GM19455 (cell line): ENCODE data around the gene PODXL.
"Not testable (repeated sequence)": the region's sequence is repeated elsewhere in the genome, so short reads cannot be mapped to it uniquely, and the experiment has no call there.

Experiments used
- ATAC-seq: cut with Tn5 transposase; IDR thresholded peaks from one replicate; pipeline ENCODE4 v1.9.1; 2021; ENCODE audit not compliant: unreplicated experiment

PODXL gene

DNA sequence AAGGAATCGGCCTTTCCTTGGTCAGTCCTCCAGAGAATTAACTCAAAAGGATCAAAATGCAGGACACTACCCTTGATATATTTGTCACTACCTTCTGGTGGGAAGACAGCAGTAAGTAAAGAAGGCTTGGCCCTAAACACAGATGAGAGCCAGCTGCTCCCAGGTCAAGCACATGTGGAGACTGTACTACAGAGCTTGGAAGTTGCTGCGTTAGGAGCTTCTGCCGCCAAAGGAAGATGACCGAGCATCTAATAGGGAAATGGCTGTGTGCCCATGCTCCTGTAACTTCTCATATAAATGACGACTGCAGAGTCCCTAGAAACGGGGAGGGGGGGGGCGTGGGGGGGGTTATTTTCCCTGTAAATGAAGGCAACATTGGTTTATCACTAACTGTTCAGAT is 59.0 kb downstream of the PODXL start:
- no peak for ATAC-seq

- ATAC-seq = no peak
Observed at GRCh38 chr7:131495669-131496498, 60.5 kb downstream of the PODXL start.

- ATAC-seq = no peak
Observed at GRCh38 chr7:131494182-131494581, 62.2 kb downstream of the PODXL start.

GRCh38 chr7:131493581-131493980 is 62.8 kb downstream of the PODXL start:
- ATAC-seq = no peak

DNA sequence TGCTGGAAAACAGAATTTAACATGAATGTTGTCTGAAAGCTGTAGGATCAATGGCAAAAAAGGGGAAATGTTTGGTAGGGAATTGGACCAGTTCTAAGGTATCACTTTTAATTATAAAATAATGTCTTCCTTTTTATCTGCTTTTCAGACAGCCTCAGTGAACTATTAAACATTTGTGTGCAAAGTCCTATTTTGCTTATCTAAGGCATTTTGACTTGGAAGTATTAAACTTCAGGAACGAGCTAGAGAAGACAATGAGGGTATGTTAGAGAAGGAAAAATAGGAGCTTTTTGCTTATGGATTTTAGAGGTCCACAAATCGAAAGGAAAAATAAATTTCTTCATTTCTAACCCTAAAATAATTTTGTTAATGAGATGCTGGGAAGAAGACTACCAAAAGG is 63.3 kb downstream of the PODXL start:
- no peak for ATAC-seq

DNA sequence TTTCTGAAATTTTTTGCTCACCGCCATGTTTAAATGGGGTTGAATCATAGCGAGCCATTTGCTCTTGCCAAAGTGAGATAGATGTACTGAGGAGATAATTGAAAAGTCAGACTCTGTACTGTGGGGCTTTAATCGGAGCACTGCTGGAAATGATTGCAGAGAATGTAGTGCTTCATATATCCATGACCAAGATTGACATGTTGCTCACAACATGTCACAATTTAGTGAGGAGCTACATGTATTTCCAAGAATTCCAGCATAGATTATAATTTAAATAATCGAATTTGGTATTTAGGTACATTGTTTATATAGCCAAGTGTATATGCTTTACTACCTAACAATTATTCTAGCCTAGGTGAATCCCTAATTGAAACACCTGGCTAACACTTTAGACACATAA is 66.5 kb downstream of the PODXL start:
- ATAC-seq = no peak

DNA sequence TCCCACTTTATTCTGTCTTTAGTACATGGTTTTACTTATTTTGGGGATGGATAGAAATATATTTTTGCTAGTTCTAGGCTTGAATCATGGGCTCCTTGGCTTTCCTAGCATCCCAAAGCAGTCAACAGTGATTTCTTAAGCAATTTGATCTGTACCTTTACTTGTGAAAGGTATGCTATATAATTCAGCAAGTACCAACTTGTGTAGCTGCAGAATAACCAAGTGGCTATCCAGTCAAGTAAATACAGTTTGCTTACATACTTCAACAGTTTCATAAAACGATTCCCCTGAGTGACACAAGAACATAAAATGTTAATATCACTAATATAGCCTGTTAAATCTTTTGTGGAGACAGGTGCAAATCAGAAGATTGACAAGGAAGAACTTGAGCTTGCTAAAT is 67.2 kb downstream of the PODXL start:
- ATAC-seq = no peak

DNA sequence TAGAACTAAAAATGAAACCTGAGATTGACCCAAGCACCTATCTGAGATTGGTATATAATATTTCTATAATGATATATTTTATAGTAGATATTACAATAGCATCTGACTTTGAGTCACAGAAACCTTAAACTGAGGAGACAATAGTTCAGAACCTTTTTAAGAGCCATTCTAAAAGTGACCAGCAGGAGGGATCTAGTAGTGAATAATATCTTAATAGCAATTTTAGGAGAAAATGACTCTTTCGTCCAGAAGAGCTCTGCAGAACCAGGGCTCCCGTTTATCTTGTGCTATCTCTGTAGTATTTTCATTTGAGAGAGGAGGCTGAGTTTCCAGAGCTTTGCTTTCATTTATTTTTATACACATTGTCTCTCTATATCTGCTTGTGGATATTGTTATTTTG is 68.1 kb downstream of the PODXL start:
- ATAC-seq = no peak

DNA sequence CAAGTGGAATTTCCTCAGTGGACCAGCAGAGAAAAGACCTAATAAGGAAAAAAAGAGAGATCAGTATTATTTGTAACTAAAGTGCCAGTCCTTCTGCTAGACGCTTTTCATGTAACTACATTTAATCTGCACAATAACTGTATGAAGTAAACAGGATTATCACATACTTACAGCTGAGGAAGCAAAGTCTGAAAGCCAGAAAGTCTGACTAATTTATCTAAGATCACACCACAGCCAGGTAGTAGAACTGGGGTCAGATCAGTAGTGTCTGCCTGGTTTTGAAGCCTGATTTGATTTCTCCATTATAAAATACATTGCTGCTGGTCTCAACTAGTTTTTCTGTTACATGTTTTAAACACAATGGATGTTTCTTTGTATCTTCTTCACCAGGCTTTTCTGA is 69.2 kb downstream of the PODXL start:
- ATAC-seq = no peak

DNA sequence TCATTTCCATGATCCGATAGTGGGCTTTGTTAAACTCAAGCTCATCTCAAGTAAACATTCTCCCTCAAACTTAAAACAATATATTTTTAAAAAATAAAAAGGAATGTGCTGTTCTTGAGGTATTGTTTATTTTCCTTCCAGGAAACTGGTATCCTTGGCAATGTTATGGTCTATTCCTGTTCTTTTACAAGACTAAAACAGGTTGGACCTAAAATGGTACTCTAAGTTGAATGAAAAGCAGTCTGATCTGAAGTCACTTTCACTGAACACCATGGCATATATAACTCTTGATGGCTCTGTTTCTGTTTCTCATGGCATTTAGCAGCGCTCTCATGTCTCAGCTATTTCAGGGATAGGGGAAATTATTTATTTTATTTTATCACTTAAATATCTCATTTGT is 70.1 kb downstream of the PODXL start:
- no peak for ATAC-seq

GRCh38 chr7:131483586-131483985 is 72.8 kb downstream of the PODXL start:
- no peak for ATAC-seq

- no peak for ATAC-seq
Observed at GRCh38 chr7:131482800-131483199, 73.6 kb downstream of the PODXL start.

DNA sequence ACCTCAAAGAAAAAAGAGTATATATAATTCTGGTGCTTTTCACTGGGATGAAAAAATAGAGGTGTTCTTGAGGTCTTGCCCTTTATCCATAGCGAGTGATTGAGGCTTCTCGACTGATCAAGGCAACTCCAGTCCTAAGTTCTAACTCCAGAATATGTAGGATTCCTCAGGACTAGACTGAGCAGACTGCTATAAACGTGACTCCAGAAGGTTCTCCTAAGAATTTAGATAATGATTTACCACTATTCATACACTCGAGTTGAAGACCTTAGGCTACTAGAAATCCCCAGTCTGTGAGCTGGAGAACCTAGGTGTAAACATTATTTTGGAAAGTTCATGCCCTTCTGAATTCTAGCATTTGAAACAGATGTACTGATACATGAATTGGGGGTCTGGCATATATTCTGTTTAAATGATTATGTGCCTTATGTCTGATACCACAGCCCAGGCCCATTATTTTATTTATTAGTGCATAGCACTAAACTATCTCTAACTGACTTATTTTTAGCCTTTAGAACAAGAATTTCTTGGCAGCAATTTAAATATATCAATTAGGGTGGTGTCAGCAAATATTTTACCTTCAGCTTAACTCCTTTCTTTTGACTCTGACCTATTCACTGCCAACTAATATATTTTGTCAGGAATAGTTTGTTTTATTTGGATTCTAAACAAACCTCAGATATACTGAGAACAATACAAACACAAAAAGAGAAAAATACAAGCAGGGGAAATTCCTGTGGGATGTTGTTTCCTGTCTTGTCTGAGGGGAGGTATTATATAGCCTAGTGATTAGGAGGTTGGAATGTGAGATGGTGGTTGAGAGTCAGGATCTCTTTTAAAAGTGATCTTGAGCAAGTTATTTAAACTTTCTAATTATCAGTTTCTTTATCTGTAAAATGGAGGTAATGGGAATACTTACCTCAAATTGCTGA is 75.8 kb downstream of the PODXL start:
- no peak for ATAC-seq

- no peak for ATAC-seq
Observed at GRCh38 chr7:131476740-131477139, 79.7 kb downstream of the PODXL start.

DNA sequence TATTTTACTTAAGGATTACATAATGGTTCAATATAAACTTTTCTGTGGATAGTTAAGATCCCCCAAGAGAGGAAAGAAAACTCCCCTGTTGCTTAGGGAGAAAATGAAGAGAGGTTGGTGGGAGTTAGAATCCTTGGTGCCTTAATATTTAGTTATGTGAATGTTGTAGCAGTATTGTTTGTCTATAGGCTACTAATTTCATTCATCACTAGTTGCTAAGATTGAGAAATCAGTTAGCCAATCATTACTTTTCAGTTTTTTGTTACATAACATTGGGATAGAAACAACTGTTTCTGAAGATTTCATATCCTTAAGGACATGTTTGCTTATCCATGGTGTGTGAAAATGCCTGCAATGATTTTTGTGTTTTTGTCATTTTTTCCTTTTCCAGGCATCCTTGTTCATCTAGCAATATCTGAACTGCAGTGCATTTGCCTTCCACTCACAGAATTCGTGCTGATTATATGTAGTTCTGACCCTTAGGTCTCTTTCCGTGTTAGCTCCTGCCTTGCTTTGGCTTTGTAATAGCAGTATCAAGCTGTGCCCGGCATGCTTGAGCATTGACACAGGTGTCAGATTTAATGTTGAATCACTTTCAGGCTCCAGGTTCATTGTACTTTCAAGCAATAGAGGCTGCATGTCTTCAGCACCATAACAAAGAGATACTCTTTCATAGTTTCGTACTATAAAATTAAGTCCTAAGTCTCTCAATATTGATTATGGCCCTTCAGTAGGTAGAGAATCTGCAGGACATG is 85.0 kb downstream of the PODXL start:
- no peak for ATAC-seq

GRCh38 chr7:131467788-131468187 is 88.6 kb downstream of the PODXL start:
- no peak for ATAC-seq

DNA sequence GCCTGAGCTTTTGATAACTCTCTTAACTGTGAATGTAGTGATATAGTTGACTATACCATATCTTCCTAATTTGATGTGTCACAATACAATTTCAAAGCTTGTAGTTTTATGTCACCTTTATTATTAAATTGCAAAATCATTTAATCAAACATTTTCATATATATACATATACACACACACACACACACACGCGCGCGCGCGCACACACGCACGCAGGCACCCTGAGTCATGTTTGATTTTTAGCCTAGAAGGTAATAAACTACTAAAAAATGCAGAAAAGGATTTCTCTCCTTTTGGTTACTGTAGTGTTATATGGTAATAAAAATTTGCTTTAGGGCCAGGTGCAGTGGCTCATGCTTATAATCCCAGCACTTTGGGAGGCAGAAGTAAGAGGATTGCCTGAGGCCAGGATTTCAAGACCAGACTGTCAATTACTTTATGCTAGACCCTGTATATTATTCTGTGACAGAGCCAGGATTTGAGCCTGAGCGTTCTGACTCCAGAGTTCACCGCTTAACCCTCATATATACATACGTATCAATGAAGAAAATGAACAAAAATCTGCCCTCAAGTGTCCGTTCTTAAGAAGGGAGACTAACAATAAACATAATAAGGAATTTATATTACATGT is 89.6 kb downstream of the PODXL start:
- ATAC-seq = no peak

DNA sequence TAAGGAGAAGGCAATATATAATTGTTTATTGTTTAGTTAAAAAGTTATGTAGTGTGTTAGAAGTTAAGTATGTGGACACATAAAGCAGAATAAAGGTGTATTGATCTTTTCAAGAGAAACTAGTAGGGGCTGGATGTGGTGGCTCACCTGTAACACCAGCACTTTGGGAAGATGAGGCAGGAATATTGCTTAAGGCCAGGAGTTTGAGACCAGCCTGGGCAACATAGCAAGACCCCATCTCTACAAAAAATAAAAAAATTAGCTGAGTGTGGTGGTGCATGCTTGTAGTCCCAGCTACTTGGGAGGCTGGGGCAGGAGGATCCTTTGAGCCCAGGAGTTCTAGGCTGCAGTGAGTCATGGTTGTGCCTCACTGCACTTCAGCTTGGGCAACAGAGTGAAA is 93.7 kb downstream of the PODXL start:
- not testable (repeated sequence) for ATAC-seq

DNA sequence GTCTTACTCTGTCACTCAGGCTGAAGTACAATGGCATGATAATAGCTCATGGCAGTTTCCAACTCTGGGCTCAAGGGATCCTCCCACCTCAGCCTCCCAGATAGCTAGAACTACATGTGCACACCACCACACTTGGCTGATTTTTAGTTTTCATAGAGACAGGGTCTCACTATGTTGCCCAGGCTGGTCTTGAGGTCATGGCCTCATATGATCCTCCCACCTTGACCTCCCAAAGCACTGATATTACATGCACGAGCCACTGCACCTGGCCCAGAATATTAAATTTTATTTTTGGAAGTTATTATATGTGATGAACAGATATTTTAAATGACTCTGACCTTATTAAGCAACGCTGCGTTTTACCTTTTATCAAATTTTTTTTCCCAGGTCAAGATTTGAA is 94.4 kb downstream of the PODXL start:
- no peak for ATAC-seq

DNA sequence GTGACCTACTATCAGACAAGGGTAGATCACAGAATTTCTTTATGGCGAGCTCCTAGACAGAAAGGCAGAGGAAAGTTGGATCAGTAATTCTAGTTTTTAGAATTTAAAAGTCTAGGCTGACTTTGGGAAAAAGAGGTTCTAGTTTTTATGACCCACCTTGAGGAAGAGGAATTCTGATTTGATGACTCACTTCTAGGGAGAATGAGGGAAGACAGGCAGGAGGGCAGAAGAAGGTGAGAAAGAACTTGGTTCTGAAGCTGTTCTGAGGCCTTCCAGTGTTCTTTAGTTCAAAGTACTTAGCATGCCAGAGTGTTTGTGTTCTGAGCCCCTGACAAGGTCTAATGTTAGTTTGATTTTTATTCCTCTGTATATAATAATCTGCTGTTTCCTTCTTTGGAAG is 97.2 kb downstream of the PODXL start:
- no peak for ATAC-seq

GRCh38 chr7:131456338-131456737 is 100.1 kb downstream of the PODXL start:
- ATAC-seq = no peak
